Nephron (organoid): Measurements from ENCODE around the gene TMPRSS13.
A peak's percentile ranks its signal among the peaks of the same experiment; 100 is the strongest.

Source experiments
- H3K27ac Mint-ChIP-seq, 3 experiments: 2 replicates each; pipeline ENCODE4 v1.8.0; 2020; ENCODE audit warnings: mixed read lengths in 3 of 3, mild to moderate bottlenecking in 2 of 3, moderate library complexity in 1 of 3
- H3K27me3 Mint-ChIP-seq: 2 replicates; pipeline ENCODE4 v1.8.0; 2021; ENCODE audit warnings: low read depth, mild to moderate bottlenecking, moderate library complexity, mixed read lengths
- H3K36me3 Mint-ChIP-seq: 2 replicates; pipeline ENCODE4 v1.8.0; 2020; ENCODE audit warnings: low read depth, mixed read lengths
- H3K4me1 Mint-ChIP-seq: 2 replicates; pipeline ENCODE4 v1.8.0; 2020; ENCODE audit warnings: mixed read lengths
- H3K4me3 Mint-ChIP-seq, 3 experiments: 2 replicates each; pipeline ENCODE4 v1.8.0; 2020; ENCODE audit warnings: mild to moderate bottlenecking in 3 of 3, mixed read lengths in 3 of 3, moderate library complexity in 2 of 3
- H3K9me3 Mint-ChIP-seq: 2 replicates; pipeline ENCODE4 v1.8.0; 2020; ENCODE audit warnings: mixed read lengths
- CTCF ChIP-seq, 3 experiments: fragments of 200-600 bp; sonication (generic); IDR thresholded peaks; one replicate each; pipeline ENCODE4 v1.5.0; 2021; ENCODE audit warnings: antibody characterized with exemption in 3 of 3; ENCODE audit not compliant: unreplicated experiment in 3 of 3

Gene TMPRSS13

GRCh38 chr11:117874910-117875381 lies 54.3 kb downstream of the TMPRSS13 start:
- Mint-ChIP-seq H3K36me3 (no peaks in the 10 kb centered on the region), H3K27me3 (peaks cover 15% of the 10 kb centered on the region), H3K27ac (peak overlapping the region in 2 of 3 experiments; percentile 27 to 32), H3K4me3 (peak overlapping the region; percentile 72 to 87 (median 82)), H3K9me3 (no peaks in the 10 kb centered on the region), H3K4me1 (peaks cover 70% of the 10 kb centered on the region)
- TF ChIP-seq CTCF (IDR thresholded peaks at IDR 0.05; ENCODE audit: unreplicated experiment in 3 of 3): no peak

- peaks cover 13% of the 10 kb centered on the region for H3K27me3 Mint-ChIP-seq
- no peaks in the 10 kb centered on the region for H3K9me3 Mint-ChIP-seq
- no peaks in the 10 kb centered on the region for H3K36me3 Mint-ChIP-seq
- H3K4me3 Mint-ChIP-seq: peak overlapping the region; percentile 63 to 72 (median 63)
- TF ChIP-seq CTCF (IDR thresholded peaks at IDR 0.05; ENCODE audit: unreplicated experiment in 3 of 3): no peak
- H3K4me1 Mint-ChIP-seq: peaks cover 73% of the 10 kb centered on the region
- H3K27ac Mint-ChIP-seq: peak overlapping the region in 2 of 3 experiments; percentile 27 to 32
These were observed 54.8 kb downstream of the TMPRSS13 start for GRCh38 chr11:117874253-117874909.

- Mint-ChIP-seq H3K4me3 (peak overlapping the region in 2 of 3 experiments; percentile 63), H3K27me3 (peaks cover 9% of the 10 kb centered on the region), H3K36me3 (no peaks in the 10 kb centered on the region), H3K27ac (peak overlapping the region in 2 of 3 experiments; percentile 27 to 30), H3K9me3 (no peaks in the 10 kb centered on the region), H3K4me1 (peaks cover 78% of the 10 kb centered on the region)
- no peak for TF ChIP-seq CTCF (IDR thresholded peaks at IDR 0.05; ENCODE audit: unreplicated experiment in 3 of 3)
These were observed 55.4 kb downstream of the TMPRSS13 start for GRCh38 chr11:117873828-117874125.

GRCh38 chr11:117872975-117873827 lies 56.0 kb downstream of the TMPRSS13 start:
- peaks cover 2% of the 10 kb centered on the region for H3K36me3 Mint-ChIP-seq
- no peaks in the 10 kb centered on the region for H3K9me3 Mint-ChIP-seq
- TF ChIP-seq CTCF (IDR thresholded peaks at IDR 0.05; ENCODE audit: unreplicated experiment in 3 of 3): no peak
- peaks cover 4% of the 10 kb centered on the region for H3K27me3 Mint-ChIP-seq
- H3K4me3 Mint-ChIP-seq: peak overlapping the region; percentile 12 to 66 (median 48)
- H3K4me1 Mint-ChIP-seq: peaks cover 80% of the 10 kb centered on the region
- H3K27ac Mint-ChIP-seq: peak overlapping the region in 2 of 3 experiments; percentile 48 to 50

GRCh38 chr11:117872420-117872961 lies 56.7 kb downstream of the TMPRSS13 start:
- peak overlapping the region in 2 of 3 experiments; percentile 59 to 60 for H3K4me3 Mint-ChIP-seq
- H3K27me3 Mint-ChIP-seq: peaks cover 4% of the 10 kb centered on the region

More at GRCh38 chr11:117872420-117872961, 56.7 kb downstream of the TMPRSS13 start:
- H3K4me1 Mint-ChIP-seq: peaks cover 81% of the 10 kb centered on the region
- H3K27ac Mint-ChIP-seq: peak overlapping the region in 2 of 3 experiments; percentile 48 to 78
- peaks cover 3% of the 10 kb centered on the region for H3K36me3 Mint-ChIP-seq
- H3K9me3 Mint-ChIP-seq: no peaks in the 10 kb centered on the region
- TF ChIP-seq CTCF (IDR thresholded peaks at IDR 0.05; ENCODE audit: unreplicated experiment in 3 of 3): no peak
